DOHH2 (cell line): Measurements from ENCODE around the gene PIWIL1.

Experiments used
- H3F3A ChIP-seq: fragments of 200-600 bp; sonication (generic), shearing (Covaris generic); 2 replicates; pipeline ENCODE4 v1.6.0; 2016; ENCODE audit warnings: antibody characterized with exemption, mild to moderate bottlenecking; ENCODE audit not compliant: control insufficient read depth, insufficient read depth
- H3K27ac ChIP-seq: fragments of 200-600 bp; sonication (generic); 2 replicates; pipeline ENCODE4 v1.5.1; 2014; ENCODE audit warnings: low read depth, mild to moderate bottlenecking, low read length, moderate library complexity
- H3K27me3 ChIP-seq: fragments of 200-600 bp; sonication (generic); 2 replicates; pipeline ENCODE4 v1.6.1; 2014; ENCODE audit warnings: mild to moderate bottlenecking, low read length, mixed read lengths; ENCODE audit not compliant: control insufficient read depth
- H3K36me3 ChIP-seq: fragments of 200-600 bp; sonication (generic); 2 replicates; pipeline ENCODE4 v1.6.1; 2014; ENCODE audit warnings: mild to moderate bottlenecking, low read length, moderate library complexity, mixed read lengths; ENCODE audit not compliant: control insufficient read depth
- H3K4me1 ChIP-seq: fragments of 200-600 bp; sonication (generic); 2 replicates; pipeline ENCODE4 v1.6.1; 2014; ENCODE audit warnings: mild to moderate bottlenecking, low read length, mixed read lengths; ENCODE audit not compliant: control insufficient read depth
- H3K4me2 ChIP-seq: fragments of 200-600 bp; sonication (generic); 2 replicates; pipeline ENCODE4 v1.6.0; 2014; ENCODE audit warnings: mild to moderate bottlenecking, low read length, moderate library complexity
- H3K4me3 ChIP-seq: fragments of 200-600 bp; sonication (generic); 2 replicates; pipeline ENCODE4 v1.5.1; 2014; ENCODE audit warnings: mild to moderate bottlenecking, low read length, mixed read lengths
- H3K79me2 ChIP-seq: fragments of 200-600 bp; sonication (generic); 2 replicates; pipeline ENCODE4 v1.6.1; 2014; ENCODE audit warnings: mild to moderate bottlenecking, low read length, mixed read lengths; ENCODE audit not compliant: control insufficient read depth
- H3K9me2 ChIP-seq: fragments of 200-600 bp; sonication (generic); replicated peaks from 2 replicates; pipeline ENCODE4 v1.6.1; 2014; ENCODE audit warnings: mild to moderate bottlenecking, low read length, mixed read lengths; ENCODE audit not compliant: control insufficient read depth
- H3K9me3 ChIP-seq: fragments of 200-600 bp; sonication (generic); 2 replicates; pipeline ENCODE4 v1.6.1; 2014; ENCODE audit warnings: antibody characterized with exemption, low read length, mixed read lengths; ENCODE audit not compliant: control insufficient read depth, insufficient read depth
- H4K20me1 ChIP-seq: fragments of 200-600 bp; sonication (generic); 2 replicates; pipeline ENCODE4 v1.6.0; 2014; ENCODE audit warnings: low read depth, mild to moderate bottlenecking, antibody characterized with exemption, low read length, moderate library complexity; ENCODE audit not compliant: control insufficient read depth, insufficient read depth
- CTCF ChIP-seq: fragments of 200-600 bp; sonication (generic); IDR thresholded peaks from one replicate; pipeline ENCODE4 v1.5.1; 2014; ENCODE audit warnings: antibody characterized with exemption, mild to moderate bottlenecking, low read depth, low read length; ENCODE audit not compliant: poor library complexity, severe bottlenecking
- EZH2phosphoT487 ChIP-seq: fragments of 200-600 bp; sonication (generic); IDR thresholded peaks from 2 replicates; pipeline ENCODE4 v1.6.1; 2017; ENCODE audit warnings: borderline replicate concordance, mild to moderate bottlenecking, antibody characterized with exemption, low read length, moderate library complexity, mixed read lengths

The PIWIL1 gene

GRCh38 chr12:130385193-130385592 is 47.5 kb downstream of the PIWIL1 start:
- H3K4me3 ChIP-seq = no peak overlapping the region
- no peaks in the 10 kb centered on the region for H3K36me3 ChIP-seq
- no peaks in the 10 kb centered on the region for H3K27me3 ChIP-seq
- peaks cover 29% of the 10 kb centered on the region for H3F3A ChIP-seq
- H4K20me1 ChIP-seq = no peaks in the 10 kb centered on the region
- no peak overlapping the region for H3K27ac ChIP-seq
- no peaks in the 10 kb centered on the region for H3K9me2 ChIP-seq
- H3K79me2 ChIP-seq = no peaks in the 10 kb centered on the region
- no peak for TF ChIP-seq EZH2phosphoT487
- TF ChIP-seq CTCF = no peak
- no peak overlapping the region for H3K4me2 ChIP-seq
- peaks cover 23% of the 10 kb centered on the region for H3K9me3 ChIP-seq
- H3K4me1 ChIP-seq = no peaks in the 10 kb centered on the region

- Histone ChIP-seq H3K27ac (no peak overlapping the region), H3K4me1 (no peaks in the 10 kb centered on the region), H3K4me3 (no peak overlapping the region), H3K36me3 (no peaks in the 10 kb centered on the region), H3K9me3 (peaks cover 17% of the 10 kb centered on the region), H3K27me3 (no peaks in the 10 kb centered on the region), H4K20me1 (no peaks in the 10 kb centered on the region), H3K4me2 (no peak overlapping the region), H3K79me2 (no peaks in the 10 kb centered on the region), H3F3A (peaks cover 21% of the 10 kb centered on the region), H3K9me2 (no peaks in the 10 kb centered on the region)
- TF ChIP-seq EZH2phosphoT487 (no peak), CTCF (no peak)
These were observed 53.5 kb downstream of the PIWIL1 start for GRCh38 chr12:130391186-130391585.

- Histone ChIP-seq H3K4me3 (no peak overlapping the region), H4K20me1 (no peaks in the 10 kb centered on the region), H3K27ac (no peak overlapping the region), H3K4me2 (no peak overlapping the region), H3K9me3 (peaks cover 3% of the 10 kb centered on the region; the same call in 1 of the 2 replicates), H3F3A (no peaks in the 10 kb centered on the region), H3K27me3 (no peaks in the 10 kb centered on the region), H3K79me2 (no peaks in the 10 kb centered on the region), H3K4me1 (no peaks in the 10 kb centered on the region), H3K36me3 (no peaks in the 10 kb centered on the region), H3K9me2 (no peaks in the 10 kb centered on the region)
- TF ChIP-seq CTCF (no peak), EZH2phosphoT487 (no peak)
These were observed 57.2 kb downstream of the PIWIL1 start for GRCh38 chr12:130394906-130395305.
